AG04449 (cell line): ENCODE results near the gene CYTH2.

Source experiments
- CTCF ChIA-PET: fragments of 350-600 bp; formaldehyde crosslinking; extraction: SDS; loops from one replicate; lab custom pipeline; 2021; ENCODE audit warnings: antibody characterized with exemption; lab: Yijun Ruan, JAX
- POLR2A ChIA-PET: fragments of 400-600, 350-600 bp; formaldehyde crosslinking; extraction: SDS; loops from one replicate; lab custom pipeline; 2020; ENCODE audit warnings: antibody characterized with exemption, inconsistent platforms; lab: Yijun Ruan, JAX
- DNase-seq: peaks from one replicate; pipeline ENCODE4 v3.0.0-alpha.2; 2010; ENCODE audit warnings: low read depth, low spot score
- H3K4me3 ChIP-seq: 2 replicates; pipeline ENCODE4 v1.5.1; 2011; ENCODE audit warnings: low read depth, mild to moderate bottlenecking, control low read depth, low read length
- TF ChIP-seq, protein P1 (sequence below): IDR thresholded peaks from one replicate; pipeline ENCODE4 v1.5.1; 2011; ENCODE audit warnings: mild to moderate bottlenecking, moderate library complexity, low read length, control low read depth, inconsistent platforms; ENCODE audit not compliant: insufficient read depth; ENCODE audit errors: missing control alignments

The CYTH2 gene

DNA sequence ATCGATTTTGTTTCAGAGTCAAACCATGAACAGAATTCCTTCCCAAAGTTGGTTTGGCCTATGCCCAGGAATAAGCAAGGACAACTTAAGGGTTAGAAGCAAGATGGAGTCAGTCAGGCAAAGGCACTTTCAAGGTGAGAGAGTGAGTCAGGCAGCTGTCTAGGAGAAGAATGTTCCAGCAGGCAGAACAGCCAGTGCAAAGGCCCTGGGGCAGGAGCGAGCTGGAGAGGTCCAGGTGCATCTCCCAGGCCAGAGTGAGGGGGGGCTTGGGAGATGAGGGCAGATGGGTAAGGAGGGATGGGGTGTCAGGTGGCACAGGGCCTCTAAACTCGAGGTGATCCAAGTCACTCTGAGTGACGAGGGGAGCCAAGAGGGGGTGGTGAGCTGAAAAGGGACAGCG is 32.6 kb upstream of the CYTH2 start:
- ChIA-PET CTCF (interaction anchor here (0.8 to 1.8 kb wide), 4 partner anchors 9 to 148 kb away, joined by 4 to 6 read pairs (median 6); partner anchors contain the start of gene KDELR1), POLR2A (no interaction called here)
- DNase-seq: no peak
- H3K4me3 ChIP-seq: no peak overlapping the region
- TF ChIP-seq, protein P1, sequence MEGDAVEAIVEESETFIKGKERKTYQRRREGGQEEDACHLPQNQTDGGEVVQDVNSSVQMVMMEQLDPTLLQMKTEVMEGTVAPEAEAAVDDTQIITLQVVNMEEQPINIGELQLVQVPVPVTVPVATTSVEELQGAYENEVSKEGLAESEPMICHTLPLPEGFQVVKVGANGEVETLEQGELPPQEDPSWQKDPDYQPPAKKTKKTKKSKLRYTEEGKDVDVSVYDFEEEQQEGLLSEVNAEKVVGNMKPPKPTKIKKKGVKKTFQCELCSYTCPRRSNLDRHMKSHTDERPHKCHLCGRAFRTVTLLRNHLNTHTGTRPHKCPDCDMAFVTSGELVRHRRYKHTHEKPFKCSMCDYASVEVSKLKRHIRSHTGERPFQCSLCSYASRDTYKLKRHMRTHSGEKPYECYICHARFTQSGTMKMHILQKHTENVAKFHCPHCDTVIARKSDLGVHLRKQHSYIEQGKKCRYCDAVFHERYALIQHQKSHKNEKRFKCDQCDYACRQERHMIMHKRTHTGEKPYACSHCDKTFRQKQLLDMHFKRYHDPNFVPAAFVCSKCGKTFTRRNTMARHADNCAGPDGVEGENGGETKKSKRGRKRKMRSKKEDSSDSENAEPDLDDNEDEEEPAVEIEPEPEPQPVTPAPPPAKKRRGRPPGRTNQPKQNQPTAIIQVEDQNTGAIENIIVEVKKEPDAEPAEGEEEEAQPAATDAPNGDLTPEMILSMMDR: no peak

DNA sequence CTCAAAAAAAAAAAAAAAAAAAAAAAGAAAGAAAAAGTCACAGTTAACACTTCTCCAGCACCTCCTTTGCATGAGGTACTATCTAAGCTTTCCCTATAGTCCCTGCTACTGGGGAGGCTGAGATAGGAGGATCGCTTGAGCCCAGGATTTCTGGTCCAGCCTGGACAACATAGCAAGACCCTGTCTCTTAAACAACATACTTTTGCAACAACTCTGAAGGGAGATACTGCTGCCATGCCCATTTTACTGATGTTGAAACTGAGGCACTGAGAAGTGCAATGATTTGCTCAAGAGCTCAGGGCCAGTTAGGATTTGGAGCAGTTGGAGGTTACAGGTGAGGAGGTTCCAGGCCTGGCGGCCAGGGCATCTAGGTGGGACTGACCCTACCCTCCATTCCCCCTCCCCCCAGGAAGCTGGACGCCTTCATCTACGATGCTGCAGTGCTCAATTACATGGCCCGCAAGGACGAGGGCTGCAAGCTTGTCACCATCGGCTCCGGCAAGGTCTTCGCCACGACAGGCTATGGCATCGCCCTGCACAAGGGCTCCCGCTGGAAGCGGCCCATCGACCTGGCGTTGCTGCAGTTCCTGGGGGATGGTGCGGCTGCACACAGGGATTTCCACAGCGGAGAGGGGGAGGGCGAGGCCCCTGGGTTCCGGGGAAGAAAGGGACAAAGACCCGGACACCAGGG is 27.7 kb upstream of the CYTH2 start:
- H3K4me3 ChIP-seq: no peak overlapping the region
- no peak for DNase-seq
- TF ChIP-seq, protein P1: no peak
- ChIA-PET POLR2A (no interaction called here), CTCF (interaction anchor here (1.1 kb wide), 2 partner anchors 48 to 147 kb away, joined by 3 read pairs; no protein-coding TSS in a partner anchor)

DNA sequence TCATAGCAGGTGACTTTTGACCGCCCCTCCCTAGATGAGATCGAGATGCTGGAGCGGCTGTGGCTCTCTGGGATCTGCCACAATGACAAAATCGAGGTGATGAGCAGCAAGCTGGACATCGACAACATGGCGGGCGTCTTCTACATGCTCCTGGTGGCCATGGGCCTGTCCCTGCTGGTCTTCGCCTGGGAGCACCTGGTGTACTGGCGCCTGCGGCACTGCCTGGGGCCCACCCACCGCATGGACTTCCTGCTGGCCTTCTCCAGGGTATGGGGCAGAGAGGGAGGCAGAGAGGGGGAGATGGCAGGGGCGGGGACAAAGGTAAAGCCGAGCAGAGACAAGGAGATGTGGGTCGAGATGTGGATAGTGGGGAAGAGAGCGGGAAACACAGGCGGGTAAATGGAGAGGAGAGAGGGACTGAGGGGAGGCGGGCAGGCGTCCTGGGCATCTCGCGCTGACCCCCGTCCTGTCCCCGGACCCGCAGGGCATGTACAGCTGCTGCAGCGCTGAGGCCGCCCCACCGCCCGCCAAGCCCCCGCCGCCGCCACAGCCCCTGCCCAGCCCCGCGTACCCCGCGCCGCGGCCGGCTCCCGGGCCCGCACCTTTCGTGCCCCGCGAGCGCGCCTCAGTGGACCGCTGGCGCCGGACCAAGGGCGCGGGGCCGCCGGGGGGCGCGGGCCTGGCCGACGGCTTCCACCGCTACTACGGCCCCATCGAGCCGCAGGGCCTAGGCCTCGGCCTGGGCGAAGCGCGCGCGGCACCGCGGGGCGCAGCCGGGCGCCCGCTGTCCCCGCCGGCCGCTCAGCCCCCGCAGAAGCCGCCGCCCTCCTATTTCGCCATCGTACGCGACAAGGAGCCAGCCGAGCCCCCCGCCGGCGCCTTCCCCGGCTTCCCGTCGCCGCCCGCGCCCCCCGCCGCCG is 26.8 kb upstream of the CYTH2 start:
- no peak for DNase-seq
- H3K4me3 ChIP-seq: no peak overlapping the region
- CTCF ChIA-PET: interaction anchor here (1.0 to 3.4 kb wide), 3 partner anchors 47 to 142 kb away, joined by 3 to 23 read pairs (median 3); no protein-coding TSS in a partner anchor
- POLR2A ChIA-PET: no interaction called here
- TF ChIP-seq, protein P1: no peak

DNA sequence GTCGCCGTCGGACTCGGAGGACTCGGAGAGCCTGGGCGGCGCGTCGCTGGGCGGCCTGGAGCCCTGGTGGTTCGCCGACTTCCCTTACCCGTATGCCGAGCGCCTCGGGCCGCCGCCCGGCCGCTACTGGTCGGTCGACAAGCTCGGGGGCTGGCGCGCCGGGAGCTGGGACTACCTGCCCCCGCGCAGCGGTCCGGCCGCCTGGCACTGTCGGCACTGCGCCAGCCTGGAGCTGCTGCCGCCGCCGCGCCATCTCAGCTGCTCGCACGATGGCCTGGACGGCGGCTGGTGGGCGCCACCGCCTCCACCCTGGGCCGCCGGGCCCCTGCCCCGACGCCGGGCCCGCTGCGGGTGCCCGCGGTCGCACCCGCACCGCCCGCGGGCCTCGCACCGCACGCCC is 25.9 kb upstream of the CYTH2 start:
- ChIA-PET POLR2A (no interaction called here), CTCF (interaction anchor here (1.0 to 3.4 kb wide), 3 partner anchors 52 to 141 kb away, joined by 3 to 23 read pairs (median 6); partner anchors contain the start of gene KDELR1)
- TF ChIP-seq, protein P1: no peak
- H3K4me3 ChIP-seq: no peak overlapping the region
- DNase-seq: no peak

DNA sequence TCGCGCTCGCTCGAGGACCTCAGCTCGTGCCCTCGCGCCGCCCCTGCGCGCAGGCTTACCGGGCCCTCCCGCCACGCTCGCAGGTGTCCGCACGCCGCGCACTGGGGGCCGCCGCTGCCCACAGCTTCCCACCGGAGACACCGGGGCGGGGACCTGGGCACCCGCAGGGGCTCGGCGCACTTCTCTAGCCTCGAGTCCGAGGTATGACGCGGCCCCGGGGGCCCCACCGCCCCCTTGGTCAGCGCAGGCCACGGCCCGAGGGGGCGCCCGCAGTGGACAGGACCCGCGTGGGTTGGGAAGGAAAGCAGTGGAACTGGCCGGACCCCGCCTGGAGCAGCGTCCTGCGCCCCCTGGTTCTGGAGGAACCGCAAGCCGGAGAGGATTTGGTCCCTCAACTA is 25.4 kb upstream of the CYTH2 start:
- ChIA-PET CTCF (interaction anchor here (1.0 to 3.4 kb wide), 3 partner anchors 52 to 141 kb away, joined by 3 to 23 read pairs (median 6); partner anchors contain the start of gene KDELR1), POLR2A (no interaction called here)
- DNase-seq: no peak
- TF ChIP-seq, protein P1: no peak
- no peak overlapping the region; the same call in 1 of the 2 replicates for H3K4me3 ChIP-seq
